GM12874 (cell line): ENCODE data around the gene MACROH2A2.

Experiments
- TF ChIP-seq, protein P1 (sequence below): IDR thresholded peaks from 2 replicates; pipeline ENCODE4 v1.5.1; 2011; ENCODE audit warnings: low read depth, mild to moderate bottlenecking, control low read depth, low read length, moderate library complexity; ENCODE audit not compliant: insufficient read depth

MACROH2A2 gene

DNA sequence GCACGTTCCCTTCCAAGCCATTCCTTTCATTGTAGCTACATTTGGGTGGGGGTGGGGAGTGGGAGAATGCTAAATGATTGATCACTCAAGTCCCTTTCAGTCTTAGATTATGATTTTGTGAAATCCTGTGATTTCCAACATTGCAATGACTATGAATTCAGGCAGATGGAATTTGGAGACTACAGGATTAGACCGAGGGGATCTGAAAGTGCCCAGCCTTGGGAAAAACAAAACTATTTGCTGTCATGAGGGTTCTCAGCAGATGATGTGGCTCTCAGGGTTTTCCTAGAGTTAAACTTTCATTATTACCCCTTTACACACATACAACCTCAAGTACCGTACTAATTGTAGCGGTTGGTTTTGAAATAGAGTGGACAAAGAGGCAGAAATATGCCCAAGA lies 4.7 kb downstream of the MACROH2A2 start:
- TF ChIP-seq, protein P1, sequence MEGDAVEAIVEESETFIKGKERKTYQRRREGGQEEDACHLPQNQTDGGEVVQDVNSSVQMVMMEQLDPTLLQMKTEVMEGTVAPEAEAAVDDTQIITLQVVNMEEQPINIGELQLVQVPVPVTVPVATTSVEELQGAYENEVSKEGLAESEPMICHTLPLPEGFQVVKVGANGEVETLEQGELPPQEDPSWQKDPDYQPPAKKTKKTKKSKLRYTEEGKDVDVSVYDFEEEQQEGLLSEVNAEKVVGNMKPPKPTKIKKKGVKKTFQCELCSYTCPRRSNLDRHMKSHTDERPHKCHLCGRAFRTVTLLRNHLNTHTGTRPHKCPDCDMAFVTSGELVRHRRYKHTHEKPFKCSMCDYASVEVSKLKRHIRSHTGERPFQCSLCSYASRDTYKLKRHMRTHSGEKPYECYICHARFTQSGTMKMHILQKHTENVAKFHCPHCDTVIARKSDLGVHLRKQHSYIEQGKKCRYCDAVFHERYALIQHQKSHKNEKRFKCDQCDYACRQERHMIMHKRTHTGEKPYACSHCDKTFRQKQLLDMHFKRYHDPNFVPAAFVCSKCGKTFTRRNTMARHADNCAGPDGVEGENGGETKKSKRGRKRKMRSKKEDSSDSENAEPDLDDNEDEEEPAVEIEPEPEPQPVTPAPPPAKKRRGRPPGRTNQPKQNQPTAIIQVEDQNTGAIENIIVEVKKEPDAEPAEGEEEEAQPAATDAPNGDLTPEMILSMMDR = no peak

DNA sequence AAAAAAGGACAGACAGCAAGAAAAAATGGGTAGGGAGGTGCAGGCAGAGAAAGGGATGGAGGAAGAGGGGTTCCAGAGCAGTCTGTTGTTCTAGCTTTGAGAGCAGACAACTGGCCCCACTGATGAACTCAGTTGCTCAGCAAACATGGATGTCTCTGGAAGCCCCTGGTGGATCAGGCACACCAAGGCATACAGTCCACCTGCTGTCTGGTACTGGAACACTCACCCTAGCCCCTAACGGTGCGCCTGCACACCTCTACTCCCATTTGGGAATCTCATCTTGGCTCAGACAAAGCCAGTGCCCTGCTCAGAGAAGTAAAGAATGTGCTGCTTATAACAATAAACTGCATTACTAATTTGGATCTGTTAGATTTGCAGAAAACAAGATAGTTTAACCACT lies 7.7 kb downstream of the MACROH2A2 start:
- TF ChIP-seq, protein P1 = no peak

DNA sequence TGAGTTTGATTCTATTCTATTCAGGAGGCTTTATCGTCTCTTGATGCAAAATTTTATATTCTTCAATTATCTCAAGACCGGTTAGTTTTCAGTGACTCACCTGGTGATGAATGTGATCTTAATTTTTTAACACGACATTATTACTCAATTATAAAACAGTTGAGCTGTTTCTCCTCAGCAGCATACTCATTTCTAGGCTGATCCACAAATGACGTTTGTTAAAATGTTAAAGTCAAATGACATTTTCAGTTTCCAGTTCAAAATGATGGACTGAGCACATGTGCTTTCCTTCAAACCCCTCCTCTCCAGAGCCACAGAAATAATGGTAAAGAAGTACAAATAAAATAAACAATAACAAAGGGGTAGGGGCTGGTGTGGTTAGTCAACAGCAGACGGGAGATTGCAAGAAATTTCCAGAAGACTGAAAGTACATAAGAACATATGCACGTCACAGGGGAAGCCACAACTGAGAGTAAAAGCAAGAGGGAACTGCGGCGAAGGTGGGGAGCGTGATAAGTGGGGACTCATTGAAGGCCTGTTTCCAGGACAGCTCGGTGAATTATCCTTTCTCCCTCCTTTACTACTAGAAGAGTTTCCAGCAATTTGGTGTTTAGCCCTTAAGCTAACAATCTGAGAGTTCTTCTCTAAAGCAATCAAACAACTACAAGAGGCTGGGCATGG lies 10.9 kb downstream of the MACROH2A2 start:
- TF ChIP-seq, protein P1 = no peak

DNA sequence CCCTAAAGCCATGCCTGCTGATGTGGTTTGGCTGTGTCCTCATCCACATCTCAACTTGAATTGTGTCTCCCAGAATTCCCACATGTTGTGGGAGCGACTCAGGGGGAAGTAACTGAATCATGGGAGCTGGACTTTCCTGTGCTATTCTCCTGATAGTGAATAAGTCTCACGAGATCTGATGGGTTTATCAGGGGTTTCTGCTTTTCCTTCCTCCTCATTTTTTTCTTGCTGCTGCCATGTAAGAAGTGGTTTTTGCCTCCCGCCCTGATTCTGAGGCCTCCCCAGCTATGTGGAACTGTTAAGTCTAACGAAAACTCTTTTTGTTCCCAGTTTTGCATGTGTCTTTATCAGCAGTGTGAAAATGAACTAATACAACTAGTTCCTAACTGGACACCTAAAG lies 11.8 kb downstream of the MACROH2A2 start:
- TF ChIP-seq, protein P1 = no peak

- TF ChIP-seq, protein P1 = no peak
These were observed 13.5 kb downstream of the MACROH2A2 start for GRCh38 chr10:70066190-70066589.

GRCh38 chr10:70067586-70067985 lies 14.9 kb downstream of the MACROH2A2 start:
- TF ChIP-seq, protein P1 = no peak

DNA sequence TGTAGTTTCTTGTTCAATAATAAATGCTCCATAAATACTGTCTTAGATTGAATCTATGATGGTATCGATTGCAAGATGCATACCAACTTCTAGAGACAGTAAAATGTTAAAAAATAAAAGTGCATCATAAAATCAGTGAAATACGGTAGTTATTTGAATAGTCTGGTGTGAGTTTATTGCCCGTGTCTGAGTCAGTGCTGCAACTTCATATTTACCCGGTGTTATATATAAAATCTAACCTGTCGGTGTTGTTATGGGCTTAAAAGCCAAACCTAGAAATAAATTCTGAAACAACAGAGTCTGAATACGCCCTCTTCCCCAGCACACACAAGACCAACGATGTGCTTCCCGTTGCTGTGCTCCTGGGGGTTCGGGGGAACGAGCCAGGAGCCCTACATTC lies 16.3 kb downstream of the MACROH2A2 start:
- TF ChIP-seq, protein P1 = no peak
